Measurements from ENCODE around the gene EFCAB8.

GRCh38 chr20:32875673-32876072, 16.9 kb downstream of the EFCAB8 start:
- TF ChIP-seq POLR2A (IDR thresholded peaks at IDR 0.05; ENCODE audit: low read length): no peak
- no peak for TF ChIP-seq GATA1 (IDR thresholded peaks at IDR 0.05; ENCODE audit: low read depth, low read length)

All from erythroblast (primary cell).